Heart left ventricle (tissue), 13 donors: ENCODE results near the gene NUAK1.

Source experiments
- CTCF ChIP-seq, 12 donors: fragments of 200-600 bp; sonication (generic) in 4 of 12; IDR thresholded peaks; one replicate each; pipeline versions ENCODE4 v1.5.0 to v1.8.0; 2018 to 2022; ENCODE audit warnings: antibody characterized with exemption in 12 of 12, mild to moderate bottlenecking in 5 of 12
- POLR2A ChIP-seq, 2 donors: fragments of 450-650 bp; IDR thresholded peaks; one replicate each; pipeline ENCODE4 v1.6.1; 2017; ENCODE audit warnings: antibody characterized with exemption in 2 of 2, mild to moderate bottlenecking in 2 of 2, moderate library complexity in 2 of 2
- donor health status: ischemic (EF 13 %, LVEDD 7.1; RV severe dilation, severe dysfunction).
- donor health status: DM: no; HTN: yes; CAD: no.
- donor health status: DM: no; HTN: no; CAD: no.
- donor health status: ischemic (EF 25% LVEDD 6.9; RV normal size, moderate dysfunction).
- donor health status: ischemic (EF 25% LVEDD 5.7; RV mildly dilated, moderate dysfunction).
- donor health status: ischemic (EF 35%, LVEDD 5.7; RV mildly dilated, moderate dysfunction).
- donor health status: nonischemic (EF 11% LVEDD 7.7; RV severe dilation, severe dysfunction).
- donor health status: DM: yes; HTN: yes; CAD: no.
- donor health status: PGD.
- donor health status: ischemic (EF 29% LVEDD 5.4; RV normal size, mild dysfunction).
- donor health status: nonischemic (EF 23%, LVEDD 6.1; RV moderate dilation, normal function).

DNA sequence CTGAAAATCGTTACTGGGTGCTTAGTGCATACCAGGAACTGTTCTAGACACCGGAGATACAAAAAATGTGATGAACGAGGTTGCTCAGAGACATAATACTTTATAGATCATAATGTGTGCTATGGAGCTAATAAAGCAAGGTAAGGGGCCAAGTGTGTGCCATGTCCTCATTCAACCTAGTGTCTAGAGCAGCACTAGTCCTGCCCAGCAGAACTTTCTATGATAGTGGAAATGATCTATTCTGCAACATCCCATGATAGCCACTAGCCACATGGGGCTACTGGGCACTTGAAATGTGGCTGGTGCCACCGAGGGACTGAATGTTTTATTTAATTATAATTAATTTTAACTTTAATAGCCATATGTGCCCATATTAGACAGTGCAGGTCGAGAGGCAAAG is 15.6 kb downstream of the NUAK1 start:
- TF ChIP-seq CTCF (IDR thresholded peaks at IDR 0.05) (no peak), POLR2A (IDR thresholded peaks at IDR 0.05) (no peak)
